ENCODE data around the gene PSKH1. TPM values are rescaled to one million over a fixed set of nuclear protein-coding genes. Genes with fewer than 3 reads are reported as not detected.
"Not testable (repeated sequence)": the region's sequence is repeated elsewhere in the genome, so short reads cannot be mapped to it uniquely, and the experiment has no call there.

The PSKH1 gene
- total RNA-seq, 2 experiments from 2014 or later = 11.4 to 13.3 TPM

GRCh38 chr16:67968400-67969253 is 75.6 kb downstream of the PSKH1 start, which contains the start of gene SLC12A4:
Gene SLC12A4 (minus strand): TSS chr16:67968637. CDS start chr16:67968553, 84 bp downstream.
- ATAC-seq (ENCODE audit: poor library complexity) = peak; percentile 85
- Mint-ChIP-seq H3K36me3 (ENCODE audit: low read depth) (peaks cover 5% of the 10 kb centered on the region), H3K4me3 (peak within 1 kb of the TSS; percentile 98), H3K4me1 (ENCODE audit: low read depth) (peaks cover 24% of the 10 kb centered on the region), H3K9me3 (no peaks in the 10 kb centered on the region), H3K27me3 (no peaks in the 10 kb centered on the region), H3K27ac (peak within 1 kb of the TSS; percentile 83)
- CTCF ChIA-PET = interaction anchor here (0.8 to 1.3 kb wide), 5 partner anchors 26 to 152 kb away, joined by 3 to 4 read pairs (median 3); partner anchors contain the start of genes DDX28 and DUS2
- Histone ChIP-seq H3K4me3 (ENCODE audit: low read length) (peak within 1 kb of the TSS; percentile 66), H3K27ac (ENCODE audit: low read depth in 1 of 2, low read length in 2 of 2) (peak within 1 kb of the TSS in 1 of 2 donors; percentile 59), H3K36me3 (ENCODE audit: insufficient read depth, low read length) (no peaks in the 10 kb centered on the region), H3K27me3 (ENCODE audit: control insufficient read depth in 1 of 2, insufficient read depth in 2 of 2, low read length in 2 of 2) (no peaks in the 10 kb centered on the region), H3K4me1 (ENCODE audit: insufficient read depth, low read length) (peaks cover 25% of the 10 kb centered on the region), H3K9me3 (ENCODE audit: control insufficient read depth in 1 of 2, insufficient read depth in 1 of 2, low read length in 2 of 2) (no peaks in the 10 kb centered on the region)
- DNase-seq = peak; percentile 61 to 93 (median 79)
- intact Hi-C loops (cut with DNase I, micrococcal nuclease) = loop anchor here (1.0 to 2.0 kb wide), 4 partner anchors 14 to 32 kb away; partner anchors contain the start of gene PSMB10 (in 2 of the 2)
- POLR2A ChIA-PET = interaction anchor here (0.8 to 4.9 kb wide), 9 partner anchors 14 to 116 kb away, joined by 3 to 36 read pairs (median 3); partner anchors contain the start of genes CTRL, EDC4, NFATC3 and PSMB10
- no peak for TF ChIP-seq CTCF (IDR thresholded peaks at IDR 0.05)

- no peaks in the 10 kb centered on the region for H3K36me3 ChIP-seq (ENCODE audit: insufficient read depth, low read length)
- H3K4me1 Mint-ChIP-seq (ENCODE audit: low read depth) = peaks cover 24% of the 10 kb centered on the region
- intact Hi-C loops (cut with DNase I, micrococcal nuclease) = loop anchor here in 1 of 2 experiments (2.0 kb wide), 2 partner anchors 13 to 33 kb away; partner anchors contain the start of gene PSMB10
- peak overlapping the region; percentile 66 for H3K4me3 ChIP-seq (ENCODE audit: low read length)
- ATAC-seq (ENCODE audit: poor library complexity) (peak; percentile 43), DNase-seq (peak in 3 of 14 experiments; percentile 31 to 62 (median 60))
- peak overlapping the region; percentile 94 for H3K4me3 Mint-ChIP-seq
- no peaks in the 10 kb centered on the region for H3K27me3 Mint-ChIP-seq
- peak overlapping the region; percentile 78 for H3K27ac Mint-ChIP-seq
- H3K9me3 ChIP-seq (ENCODE audit: control insufficient read depth in 1 of 2, insufficient read depth in 1 of 2, low read length in 2 of 2) = no peaks in the 10 kb centered on the region
- no peaks in the 10 kb centered on the region for H3K27me3 ChIP-seq (ENCODE audit: control insufficient read depth in 1 of 2, insufficient read depth in 2 of 2, low read length in 2 of 2)
- POLR2A ChIA-PET = interaction anchor here (0.7 to 4.9 kb wide), 7 partner anchors 13 to 115 kb away, joined by 3 to 36 read pairs (median 3); partner anchors contain the start of genes CTRL, NFATC3 and PSMB10
- H3K27ac ChIP-seq (ENCODE audit: low read depth in 1 of 2, low read length in 2 of 2) = no peak overlapping the region
- CTCF ChIA-PET = interaction anchor here (1.0 to 1.3 kb wide), 3 partner anchors 72 to 153 kb away, joined by 3 read pairs; no protein-coding TSS in a partner anchor
- H3K9me3 Mint-ChIP-seq = no peaks in the 10 kb centered on the region
- peaks cover 5% of the 10 kb centered on the region for H3K36me3 Mint-ChIP-seq (ENCODE audit: low read depth)
- H3K4me1 ChIP-seq (ENCODE audit: insufficient read depth, low read length) = peaks cover 25% of the 10 kb centered on the region
- TF ChIP-seq CTCF (IDR thresholded peaks at IDR 0.05) = no peak
Observed at GRCh38 chr16:67969254-67970039, 76.4 kb downstream of the PSKH1 start.

GRCh38 chr16:67971111-67971510 is 78.1 kb downstream of the PSKH1 start:
- no peaks in the 10 kb centered on the region for H3K36me3 ChIP-seq (ENCODE audit: insufficient read depth, low read length)
- Mint-ChIP-seq H3K36me3 (ENCODE audit: low read depth) (peaks cover 5% of the 10 kb centered on the region), H3K27me3 (no peaks in the 10 kb centered on the region), H3K4me1 (ENCODE audit: low read depth) (peaks cover 24% of the 10 kb centered on the region), H3K4me3 (peak overlapping the region; percentile 71), H3K27ac (no peak overlapping the region), H3K9me3 (no peaks in the 10 kb centered on the region)
- H3K4me3 ChIP-seq (ENCODE audit: low read length) = no peak overlapping the region
- TF ChIP-seq CTCF (IDR thresholded peaks at IDR 0.05) = no peak
- CTCF ChIA-PET = no interaction called here
- H3K27me3 ChIP-seq (ENCODE audit: control insufficient read depth in 1 of 2, insufficient read depth in 2 of 2, low read length in 2 of 2) = no peaks in the 10 kb centered on the region
- intact Hi-C loops (cut with DNase I, micrococcal nuclease) = no loop called here
- H3K4me1 ChIP-seq (ENCODE audit: insufficient read depth, low read length) = peaks cover 25% of the 10 kb centered on the region
- DNase-seq = no peak
- H3K27ac ChIP-seq (ENCODE audit: low read depth in 1 of 2, low read length in 2 of 2) = no peak overlapping the region
- H3K9me3 ChIP-seq (ENCODE audit: control insufficient read depth in 1 of 2, insufficient read depth in 1 of 2, low read length in 2 of 2) = no peaks in the 10 kb centered on the region
- POLR2A ChIA-PET = interaction anchor here (1.6 to 4.9 kb wide), 2 partner anchors 11 to 35 kb away, joined by 3 to 36 read pairs; partner anchors contain the start of gene PSMB10
- no peak for ATAC-seq (ENCODE audit: poor library complexity)

- H3K36me3 ChIP-seq (ENCODE audit: insufficient read depth, low read length); H3K4me3 ChIP-seq (ENCODE audit: low read length); intact Hi-C loops (cut with DNase I, micrococcal nuclease); DNase-seq; H3K27me3 Mint-ChIP-seq; H3K27ac ChIP-seq (ENCODE audit: low read depth in 1 of 2, low read length in 2 of 2); H3K9me3 ChIP-seq (ENCODE audit: control insufficient read depth in 1 of 2, insufficient read depth in 1 of 2, low read length in 2 of 2); ATAC-seq (ENCODE audit: poor library complexity); H3K9me3 Mint-ChIP-seq; H3K36me3 Mint-ChIP-seq (ENCODE audit: low read depth); H3K27ac Mint-ChIP-seq; H3K4me3 Mint-ChIP-seq; H3K27me3 ChIP-seq (ENCODE audit: control insufficient read depth in 1 of 2, insufficient read depth in 2 of 2, low read length in 2 of 2): not testable (repeated sequence)
- H3K4me1 Mint-ChIP-seq (ENCODE audit: low read depth) = peaks cover 12% of the 10 kb centered on the region
- CTCF ChIA-PET = interaction anchor here (0.7 kb wide), 1 partner anchor 83 kb away, joined by 3 read pairs; no protein-coding TSS in a partner anchor
- POLR2A ChIA-PET = interaction anchor here (0.8 kb wide), 1 partner anchor 11 kb away, joined by 3 read pairs; no protein-coding TSS in a partner anchor
- peaks cover 15% of the 10 kb centered on the region for H3K4me1 ChIP-seq (ENCODE audit: insufficient read depth, low read length)
Observed at GRCh38 chr16:67972285-67972684, 79.2 kb downstream of the PSKH1 start.

Measured in CD4-positive, alpha-beta T cell (primary cell).